ENCODE data around the gene IMMP2L. TPM values are rescaled to one million over a fixed set of nuclear protein-coding genes. Genes with fewer than 3 reads are reported as not detected.

The IMMP2L gene
- total and polyA plus RNA-seq, 2 of the 13 experiments (the other 11 are each of a cell fraction or from before 2014, with no cell fraction given), result 7.8 to 16.9 TPM

DNA sequence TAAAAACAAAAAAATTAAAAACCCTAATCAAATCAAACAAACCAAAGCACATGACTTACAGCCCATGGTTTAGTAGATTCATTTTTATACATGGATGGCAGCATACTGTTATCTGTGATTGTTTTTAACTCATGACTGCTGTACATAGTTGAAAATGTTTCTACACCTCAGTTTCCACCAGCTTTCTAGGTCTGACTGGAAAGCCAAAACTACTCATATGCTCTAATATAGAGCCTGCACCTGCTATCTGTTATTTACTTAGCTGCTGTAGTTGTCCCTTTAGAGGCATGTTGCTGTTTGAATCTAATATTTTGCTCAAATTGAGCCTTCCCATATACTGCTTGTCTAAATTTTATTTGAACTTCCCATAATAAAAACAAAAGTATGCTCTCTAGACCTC is 761.3 kb downstream of the IMMP2L start:
- in situ Hi-C loops (cut with HindIII; ENCODE audit: extremely low pct_ligation_motif_present, low pct_unique_long_range_greater_than_20kb), result no loop called here
- TF ChIP-seq SP4 (CRISPR knock-in tag; IDR thresholded peaks at IDR 0.05) (no peak), JUN (CRISPR knock-in tag; IDR thresholded peaks at IDR 0.05) (no peak), ZNF782 (CRISPR knock-in tag; IDR thresholded peaks at IDR 0.05; ENCODE audit: borderline replicate concordance) (no peak), MIER3 (CRISPR knock-in tag; IDR thresholded peaks at IDR 0.05; ENCODE audit: borderline replicate concordance) (no peak), SP5 (CRISPR knock-in tag; IDR thresholded peaks at IDR 0.05; ENCODE audit: borderline replicate concordance, low read depth) (no peak), ZNF382 (CRISPR knock-in tag; IDR thresholded peaks at IDR 0.05; ENCODE audit: borderline replicate concordance) (no peak), ZNF33A (CRISPR knock-in tag; IDR thresholded peaks at IDR 0.05; ENCODE audit: borderline replicate concordance) (no peak), SRY (CRISPR knock-in tag; IDR thresholded peaks at IDR 0.05) (no peak), THYN1 (CRISPR knock-in tag; IDR thresholded peaks at IDR 0.05; ENCODE audit: borderline replicate concordance, low read depth) (no peak)
- TF ChIP-seq, protein P1, sequence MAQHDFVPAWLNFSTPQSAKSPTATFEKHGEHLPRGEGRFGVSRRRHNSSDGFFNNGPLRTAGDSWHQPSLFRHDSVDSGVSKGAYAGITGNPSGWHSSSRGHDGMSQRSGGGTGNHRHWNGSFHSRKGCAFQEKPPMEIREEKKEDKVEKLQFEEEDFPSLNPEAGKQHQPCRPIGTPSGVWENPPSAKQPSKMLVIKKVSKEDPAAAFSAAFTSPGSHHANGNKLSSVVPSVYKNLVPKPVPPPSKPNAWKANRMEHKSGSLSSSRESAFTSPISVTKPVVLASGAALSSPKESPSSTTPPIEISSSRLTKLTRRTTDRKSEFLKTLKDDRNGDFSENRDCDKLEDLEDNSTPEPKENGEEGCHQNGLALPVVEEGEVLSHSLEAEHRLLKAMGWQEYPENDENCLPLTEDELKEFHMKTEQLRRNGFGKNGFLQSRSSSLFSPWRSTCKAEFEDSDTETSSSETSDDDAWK (CRISPR knock-in tag; IDR thresholded peaks at IDR 0.05), result no peak
- TF ChIP-seq, protein P2, sequence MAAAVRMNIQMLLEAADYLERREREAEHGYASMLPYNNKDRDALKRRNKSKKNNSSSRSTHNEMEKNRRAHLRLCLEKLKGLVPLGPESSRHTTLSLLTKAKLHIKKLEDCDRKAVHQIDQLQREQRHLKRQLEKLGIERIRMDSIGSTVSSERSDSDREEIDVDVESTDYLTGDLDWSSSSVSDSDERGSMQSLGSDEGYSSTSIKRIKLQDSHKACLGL (CRISPR knock-in tag; IDR thresholded peaks at IDR 0.05), result no peak
- TF ChIP-seq, protein P3, sequence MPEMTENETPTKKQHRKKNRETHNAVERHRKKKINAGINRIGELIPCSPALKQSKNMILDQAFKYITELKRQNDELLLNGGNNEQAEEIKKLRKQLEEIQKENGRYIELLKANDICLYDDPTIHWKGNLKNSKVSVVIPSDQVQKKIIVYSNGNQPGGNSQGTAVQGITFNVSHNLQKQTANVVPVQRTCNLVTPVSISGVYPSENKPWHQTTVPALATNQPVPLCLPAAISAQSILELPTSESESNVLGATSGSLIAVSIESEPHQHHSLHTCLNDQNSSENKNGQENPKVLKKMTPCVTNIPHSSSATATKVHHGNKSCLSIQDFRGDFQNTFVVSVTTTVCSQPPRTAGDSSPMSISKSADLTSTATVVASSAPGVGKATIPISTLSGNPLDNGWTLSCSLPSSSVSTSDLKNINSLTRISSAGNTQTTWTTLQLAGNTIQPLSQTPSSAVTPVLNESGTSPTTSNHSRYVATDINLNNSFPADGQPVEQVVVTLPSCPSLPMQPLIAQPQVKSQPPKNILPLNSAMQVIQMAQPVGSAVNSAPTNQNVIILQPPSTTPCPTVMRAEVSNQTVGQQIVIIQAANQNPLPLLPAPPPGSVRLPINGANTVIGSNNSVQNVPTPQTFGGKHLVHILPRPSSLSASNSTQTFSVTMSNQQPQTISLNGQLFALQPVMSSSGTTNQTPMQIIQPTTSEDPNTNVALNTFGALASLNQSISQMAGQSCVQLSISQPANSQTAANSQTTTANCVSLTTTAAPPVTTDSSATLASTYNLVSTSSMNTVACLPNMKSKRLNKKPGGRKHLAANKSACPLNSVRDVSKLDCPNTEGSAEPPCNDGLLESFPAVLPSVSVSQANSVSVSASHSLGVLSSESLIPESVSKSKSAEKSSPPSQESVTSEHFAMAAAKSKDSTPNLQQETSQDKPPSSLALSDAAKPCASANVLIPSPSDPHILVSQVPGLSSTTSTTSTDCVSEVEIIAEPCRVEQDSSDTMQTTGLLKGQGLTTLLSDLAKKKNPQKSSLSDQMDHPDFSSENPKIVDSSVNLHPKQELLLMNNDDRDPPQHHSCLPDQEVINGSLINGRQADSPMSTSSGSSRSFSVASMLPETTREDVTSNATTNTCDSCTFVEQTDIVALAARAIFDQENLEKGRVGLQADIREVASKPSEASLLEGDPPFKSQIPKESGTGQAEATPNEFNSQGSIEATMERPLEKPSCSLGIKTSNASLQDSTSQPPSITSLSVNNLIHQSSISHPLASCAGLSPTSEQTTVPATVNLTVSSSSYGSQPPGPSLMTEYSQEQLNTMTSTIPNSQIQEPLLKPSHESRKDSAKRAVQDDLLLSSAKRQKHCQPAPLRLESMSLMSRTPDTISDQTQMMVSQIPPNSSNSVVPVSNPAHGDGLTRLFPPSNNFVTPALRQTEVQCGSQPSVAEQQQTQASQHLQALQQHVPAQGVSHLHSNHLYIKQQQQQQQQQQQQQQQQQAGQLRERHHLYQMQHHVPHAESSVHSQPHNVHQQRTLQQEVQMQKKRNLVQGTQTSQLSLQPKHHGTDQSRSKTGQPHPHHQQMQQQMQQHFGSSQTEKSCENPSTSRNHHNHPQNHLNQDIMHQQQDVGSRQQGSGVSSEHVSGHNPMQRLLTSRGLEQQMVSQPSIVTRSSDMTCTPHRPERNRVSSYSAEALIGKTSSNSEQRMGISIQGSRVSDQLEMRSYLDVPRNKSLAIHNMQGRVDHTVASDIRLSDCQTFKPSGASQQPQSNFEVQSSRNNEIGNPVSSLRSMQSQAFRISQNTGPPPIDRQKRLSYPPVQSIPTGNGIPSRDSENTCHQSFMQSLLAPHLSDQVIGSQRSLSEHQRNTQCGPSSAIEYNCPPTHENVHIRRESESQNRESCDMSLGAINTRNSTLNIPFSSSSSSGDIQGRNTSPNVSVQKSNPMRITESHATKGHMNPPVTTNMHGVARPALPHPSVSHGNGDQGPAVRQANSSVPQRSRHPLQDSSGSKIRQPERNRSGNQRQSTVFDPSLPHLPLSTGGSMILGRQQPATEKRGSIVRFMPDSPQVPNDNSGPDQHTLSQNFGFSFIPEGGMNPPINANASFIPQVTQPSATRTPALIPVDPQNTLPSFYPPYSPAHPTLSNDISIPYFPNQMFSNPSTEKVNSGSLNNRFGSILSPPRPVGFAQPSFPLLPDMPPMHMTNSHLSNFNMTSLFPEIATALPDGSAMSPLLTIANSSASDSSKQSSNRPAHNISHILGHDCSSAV (CRISPR knock-in tag; IDR thresholded peaks at IDR 0.05; ENCODE audit: borderline replicate concordance), result no peak
- TF ChIP-seq, protein P4, sequence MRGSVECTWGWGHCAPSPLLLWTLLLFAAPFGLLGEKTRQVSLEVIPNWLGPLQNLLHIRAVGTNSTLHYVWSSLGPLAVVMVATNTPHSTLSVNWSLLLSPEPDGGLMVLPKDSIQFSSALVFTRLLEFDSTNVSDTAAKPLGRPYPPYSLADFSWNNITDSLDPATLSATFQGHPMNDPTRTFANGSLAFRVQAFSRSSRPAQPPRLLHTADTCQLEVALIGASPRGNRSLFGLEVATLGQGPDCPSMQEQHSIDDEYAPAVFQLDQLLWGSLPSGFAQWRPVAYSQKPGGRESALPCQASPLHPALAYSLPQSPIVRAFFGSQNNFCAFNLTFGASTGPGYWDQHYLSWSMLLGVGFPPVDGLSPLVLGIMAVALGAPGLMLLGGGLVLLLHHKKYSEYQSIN (CRISPR knock-in tag; IDR thresholded peaks at IDR 0.05; ENCODE audit: borderline replicate concordance), result no peak

More for the DNA sequence above, 761.3 kb downstream of the IMMP2L start:
- no TSS peak for BruUV-seq (replicated peaks)
- Histone ChIP-seq H2AFZ (ENCODE audit: low read length) (no peak overlapping the region), H3K4me3 (replicated peaks in 1 of 3; ENCODE audit: insufficient read depth in 1 of 3, low read depth in 2 of 3, low read length in 3 of 3) (no peak overlapping the region), H4K20me1 (ENCODE audit: insufficient read depth, low read length) (no peaks in the 10 kb centered on the region), H3K27ac (ENCODE audit: extremely low read length, insufficient read depth, low read length) (no peak overlapping the region), H3K79me2 (ENCODE audit: insufficient read depth, low read length) (no peaks in the 10 kb centered on the region), H3K4me2 (ENCODE audit: low read depth, low read length) (no peak overlapping the region), H3K4me1 (ENCODE audit: insufficient read depth, low read length) (no peaks in the 10 kb centered on the region), H3K9me3 (ENCODE audit: low read length) (no peaks in the 10 kb centered on the region), H3K36me3 (replicated peaks in 1 of 2; ENCODE audit: control insufficient read depth in 1 of 2, insufficient read depth in 2 of 2, low read length in 2 of 2) (no peaks in the 10 kb centered on the region), H3K9ac (ENCODE audit: insufficient read depth, low read depth, low read length) (no peak overlapping the region), H3K27me3 (ENCODE audit: control insufficient read depth in 1 of 2, insufficient read depth in 2 of 2, low read length in 2 of 2) (no peaks in the 10 kb centered on the region)
- intact Hi-C loops (cut with micrococcal nuclease; ENCODE audit: unreplicated experiment), result no loop called here
- POLR2A ChIA-PET, result no interaction called here
- ATAC-seq, result no peak
- FAIRE-seq, result no peak
- DNase-seq (ENCODE audit: low spot score), result no peak
- CTCF ChIA-PET (ENCODE audit: low intra/inter-chr PET ratio, low total read pairs), result no interaction called here

All from HepG2 (cell line).